HepG2 (cell line): ENCODE results near the gene ANKRD35. TPM values are rescaled to one million over a fixed set of nuclear protein-coding genes. Genes with fewer than 3 reads are reported as not detected.

ENCODE experiments used
- ATAC-seq: fragments of 200-7000 bp; cut with Tn5 transposase; 3 replicates; pipeline ENCODE4 v1.9.1; 2020; ENCODE audit warnings: mild to moderate bottlenecking, moderate library complexity
- BruUV-seq: library from RNA; stranded (reverse); fragments of 400-500 nt; replicated peaks from 2 replicates; lab custom pipeline; 2021; lab: Mats Ljungman, UMichigan
- CTCF ChIA-PET: fragments of 300-600 bp; formaldehyde crosslinking; extraction: SDS; loops from one replicate; lab custom pipeline; 2021; ENCODE audit warnings: low total read pairs, inconsistent platforms, low intra/inter-chr PET ratio; lab: Yijun Ruan, JAX
- POLR2A ChIA-PET: fragments of 350-600 bp; sonication (Branson Sonifier 250); formaldehyde crosslinking; loops from one replicate; lab custom pipeline; 2020; ENCODE audit warnings: antibody characterized with exemption, inconsistent platforms; lab: Yijun Ruan, JAX
- DNase-seq: peaks from one replicate; pipeline ENCODE4 v3.0.0-alpha.2; 2015; ENCODE audit warnings: low spot score
- FAIRE-seq: peaks from 3 replicates; lab custom pipeline; 2011; peaks lifted over from hg19 to GRCh38; lab: Jason Lieb, UNC
- H2AFZ ChIP-seq: one replicate; pipeline ENCODE4 v1.6.1; 2011; ENCODE audit warnings: low read length, inconsistent platforms
- H3K27ac ChIP-seq: fragments of 300-600 bp; 3 replicates; pipeline ENCODE4 v1.8.0; 2011; ENCODE audit warnings: mixed run types, mild to moderate bottlenecking, mixed read lengths, low read length, inconsistent platforms; ENCODE audit not compliant: insufficient read depth; ENCODE audit errors: extremely low read length
- H3K27me3 ChIP-seq, 2 experiments: fragments of 200-600 bp in 1 of 2; 2 replicates in 1 of 2; 3 replicates in 1 of 2; pipeline versions ENCODE4 v1.6.0 to v1.8.0; 2011; ENCODE audit warnings: low read length in 2 of 2, mild to moderate bottlenecking in 2 of 2, moderate library complexity in 2 of 2, inconsistent platforms in 1 of 2; ENCODE audit not compliant: insufficient read depth in 2 of 2, control insufficient read depth in 1 of 2
- H3K36me3 ChIP-seq, 2 experiments: fragments of 200-600 bp in 1 of 2; replicated peaks in 1 of 2; 2 replicates in 1 of 2; 3 replicates in 1 of 2; pipeline versions ENCODE4 v1.5.1 to v1.8.0; 2011; ENCODE audit warnings: low read length in 2 of 2, inconsistent platforms in 1 of 2; ENCODE audit not compliant: insufficient read depth in 2 of 2, control insufficient read depth in 1 of 2
- H3K4me1 ChIP-seq: 2 replicates; pipeline ENCODE4 v1.5.1; 2012; ENCODE audit warnings: low read length, inconsistent platforms; ENCODE audit not compliant: insufficient read depth
- H3K4me2 ChIP-seq: 2 replicates; pipeline ENCODE4 v1.6.0; 2011; ENCODE audit warnings: low read depth, low read length, inconsistent platforms
- H3K4me3 ChIP-seq, 3 experiments: fragments of 200-600 bp in 1 of 3; sonication (generic), shearing (Covaris generic) in 1 of 3; replicated peaks in 1 of 3; 2 replicates each; pipeline ENCODE4 v1.5.1; 2011 to 2016; ENCODE audit warnings: low read length in 3 of 3, inconsistent platforms in 2 of 3, low read depth in 2 of 3, mild to moderate bottlenecking in 2 of 3, control low read depth in 1 of 3, mixed read lengths in 1 of 3; ENCODE audit not compliant: insufficient read depth in 1 of 3
- H3K79me2 ChIP-seq: one replicate; pipeline ENCODE4 v1.6.1; 2011; ENCODE audit warnings: low read length, inconsistent platforms; ENCODE audit not compliant: insufficient read depth
- H3K9ac ChIP-seq: 2 replicates; pipeline ENCODE4 v1.6.0; 2011; ENCODE audit warnings: mild to moderate bottlenecking, low read depth, low read length, inconsistent platforms; ENCODE audit not compliant: insufficient read depth
- H3K9me3 ChIP-seq: 2 replicates; pipeline ENCODE4 v1.5.1; 2012; ENCODE audit warnings: mild to moderate bottlenecking, low read length
- H4K20me1 ChIP-seq: 2 replicates; pipeline ENCODE4 v1.6.0; 2011; ENCODE audit warnings: inconsistent platforms, mild to moderate bottlenecking, low read length, moderate library complexity; ENCODE audit not compliant: insufficient read depth
- ISL2 ChIP-seq: sonication (generic); formaldehyde crosslinking; IDR thresholded peaks from 2 replicates; pipeline ENCODE4 v1.5.0; 2020; ENCODE audit warnings: missing genetic modification reagents
- KLF6 ChIP-seq: IDR thresholded peaks from 2 replicates; pipeline ENCODE4 v1.8.0; 2016; ENCODE audit warnings: missing biosample characterization, missing genetic modification reagents
- MTF2 ChIP-seq: sonication (generic); formaldehyde crosslinking; IDR thresholded peaks from 2 replicates; pipeline ENCODE4 v1.5.0; 2020; ENCODE audit warnings: missing genetic modification reagents, borderline replicate concordance
- RARA ChIP-seq: IDR thresholded peaks from 2 replicates; pipeline ENCODE4 v1.6.1; 2016; ENCODE audit warnings: missing genetic modification reagents, missing compliant biosample characterization
- XRCC5 ChIP-seq: fragments of 200-400 bp; formaldehyde crosslinking; optimal IDR thresholded peaks from 2 replicates; pipeline ENCODE3; 2017; ENCODE audit warnings: mild to moderate bottlenecking, low read length
- ZBTB42 ChIP-seq: sonication (generic); formaldehyde crosslinking; IDR thresholded peaks from 2 replicates; pipeline ENCODE4 v1.5.0; 2020; ENCODE audit warnings: mild to moderate bottlenecking, missing genetic modification reagents
- ZBTB7A ChIP-seq: sonication (generic); formaldehyde crosslinking; IDR thresholded peaks from 2 replicates; pipeline ENCODE4 v1.8.0; 2022; ENCODE audit warnings: mild to moderate bottlenecking, missing genetic modification reagents
- ZNF446 ChIP-seq: sonication (generic); formaldehyde crosslinking; IDR thresholded peaks from 2 replicates; pipeline ENCODE4 v1.5.0; 2020; ENCODE audit warnings: mild to moderate bottlenecking, missing genetic modification reagents
- ZNF510 ChIP-seq: sonication (generic); formaldehyde crosslinking; IDR thresholded peaks from 2 replicates; pipeline ENCODE4 v1.4.0; 2020; ENCODE audit warnings: low read depth, mild to moderate bottlenecking, missing genetic modification reagents
- ZNF674 ChIP-seq: sonication (generic); formaldehyde crosslinking; IDR thresholded peaks from 2 replicates; pipeline ENCODE4 v1.5.0; 2020; ENCODE audit warnings: low read depth, mild to moderate bottlenecking, missing genetic modification reagents
- ZNF772 ChIP-seq: sonication (generic); formaldehyde crosslinking; IDR thresholded peaks from 2 replicates; pipeline ENCODE4 v1.5.0; 2020; ENCODE audit warnings: mild to moderate bottlenecking, missing genetic modification reagents
- ZNF839 ChIP-seq: sonication (generic); formaldehyde crosslinking; IDR thresholded peaks from 2 replicates; pipeline ENCODE4 v1.4.0; 2020; ENCODE audit warnings: missing genetic modification reagents, mild to moderate bottlenecking, borderline replicate concordance
- ZZZ3 ChIP-seq: sonication (generic); formaldehyde crosslinking; IDR thresholded peaks from 2 replicates; pipeline ENCODE4 v1.4.0; 2020; ENCODE audit warnings: missing genetic modification reagents, mild to moderate bottlenecking, borderline replicate concordance
- WGBS: methylation state at CpG from one replicate; pipeline ENCODE4 v1.1.6; 2017; ENCODE audit warnings: low lambda C conversion rate; 5-methylcytosine and 5-hydroxymethylcytosine counted together
- in situ Hi-C: cut with HindIII; loops from 2 replicates; pipeline ENCODE4 v1.10.0; 2017; ENCODE audit warnings: low pct_unique_long_range_greater_than_20kb; ENCODE audit not compliant: extremely low pct_ligation_motif_present
- intact Hi-C: fragments of 100-400 bp; cut with micrococcal nuclease; formaldehyde crosslinking; loops from one replicate; pipeline ENCODE4 v1.10.0; 2022; ENCODE audit not compliant: unreplicated experiment
- polyA plus RNA-seq, 8 experiments: library from polyadenylated mRNA; depleted of rRNA in 3 of 8; stranded (reverse) in 7 of 8; unstranded in 1 of 8; fragments of >200 nt; fragmentation: Illumina TruSeq in 4 of 8; extraction: Trizol in 4 of 8; gene quantifications; 2 replicates each; pipeline versions ENCODE4 v1.2.1 to v1.2.3, GENCODE V29; 2011 to 2016; ENCODE audit warnings: low read depth in 4 of 8, missing spikeins in 1 of 8, mixed read lengths in 1 of 8; ENCODE audit not compliant: insufficient read depth in 1 of 8
- total RNA-seq, 5 experiments: library from RNA; depleted of rRNA; stranded (reverse); fragments of >200 nt; fragmentation: Illumina TruSeq; extraction: Trizol; gene quantifications; 2 replicates each; pipeline ENCODE4 v1.2.3, GENCODE V29; 2016; ENCODE audit warnings: low read depth in 1 of 5
- TF ChIP-seq, protein P1 (sequence below): sonication (generic); formaldehyde crosslinking; IDR thresholded peaks from 2 replicates; pipeline ENCODE4 v1.5.0; 2020; ENCODE audit warnings: mild to moderate bottlenecking, missing genetic modification reagents, moderate library complexity
- TF ChIP-seq, protein P2 (sequence below): sonication (generic); formaldehyde crosslinking; IDR thresholded peaks from 2 replicates; pipeline ENCODE4 v1.8.0; 2022; ENCODE audit warnings: missing genetic modification reagents, mild to moderate bottlenecking, borderline replicate concordance
- TF ChIP-seq, protein P3 (sequence below): IDR thresholded peaks from 2 replicates; pipeline ENCODE4 v1.6.1; 2012; ENCODE audit warnings: low read length, improper control_type of control experiment

The ANKRD35 gene
- total and polyA plus RNA-seq, 2 of the 13 experiments (the other 11 are each of a cell fraction or from before 2014, with no cell fraction given) = 0.02 TPM; not detected in 1

DNA sequence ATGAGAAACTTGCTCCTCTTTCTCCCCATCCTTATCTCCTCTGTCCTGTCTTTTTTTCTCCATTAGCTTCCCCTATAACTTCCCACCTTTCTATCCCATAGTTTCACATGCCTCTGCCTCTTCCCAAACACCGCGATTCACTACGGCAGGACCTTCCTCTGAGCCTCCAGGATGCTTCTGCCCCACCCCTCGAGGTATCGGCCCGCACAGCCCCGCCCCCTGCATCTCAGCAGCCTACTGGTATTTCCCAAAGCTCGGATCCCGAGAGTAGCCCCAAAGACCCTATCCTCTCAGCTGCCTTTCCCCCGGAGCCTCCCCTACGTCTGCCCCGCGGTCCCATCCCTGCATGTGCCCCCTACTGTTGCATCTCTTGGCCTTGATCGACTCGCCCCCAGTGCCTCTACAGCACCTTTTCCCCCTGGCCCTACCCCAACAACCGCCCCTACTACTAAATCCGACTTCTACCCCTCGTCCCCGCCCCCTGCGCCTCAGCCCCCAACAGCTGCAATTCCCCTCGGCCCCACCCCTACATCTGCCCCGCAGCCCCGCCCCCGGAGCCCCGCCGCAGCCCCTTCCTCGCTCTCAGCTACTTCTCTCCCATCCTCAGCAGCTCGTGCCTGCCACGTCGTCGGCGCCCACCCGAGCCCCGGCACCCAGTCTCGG, 27.3 kb downstream of the ANKRD35 start (continued):
- TF ChIP-seq, protein P1, sequence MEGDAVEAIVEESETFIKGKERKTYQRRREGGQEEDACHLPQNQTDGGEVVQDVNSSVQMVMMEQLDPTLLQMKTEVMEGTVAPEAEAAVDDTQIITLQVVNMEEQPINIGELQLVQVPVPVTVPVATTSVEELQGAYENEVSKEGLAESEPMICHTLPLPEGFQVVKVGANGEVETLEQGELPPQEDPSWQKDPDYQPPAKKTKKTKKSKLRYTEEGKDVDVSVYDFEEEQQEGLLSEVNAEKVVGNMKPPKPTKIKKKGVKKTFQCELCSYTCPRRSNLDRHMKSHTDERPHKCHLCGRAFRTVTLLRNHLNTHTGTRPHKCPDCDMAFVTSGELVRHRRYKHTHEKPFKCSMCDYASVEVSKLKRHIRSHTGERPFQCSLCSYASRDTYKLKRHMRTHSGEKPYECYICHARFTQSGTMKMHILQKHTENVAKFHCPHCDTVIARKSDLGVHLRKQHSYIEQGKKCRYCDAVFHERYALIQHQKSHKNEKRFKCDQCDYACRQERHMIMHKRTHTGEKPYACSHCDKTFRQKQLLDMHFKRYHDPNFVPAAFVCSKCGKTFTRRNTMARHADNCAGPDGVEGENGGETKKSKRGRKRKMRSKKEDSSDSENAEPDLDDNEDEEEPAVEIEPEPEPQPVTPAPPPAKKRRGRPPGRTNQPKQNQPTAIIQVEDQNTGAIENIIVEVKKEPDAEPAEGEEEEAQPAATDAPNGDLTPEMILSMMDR (CRISPR knock-in tag) = peak; percentile 6; the same call in 1 of the 2 replicates
- peak; percentile 22; the same call in 1 of the 2 replicates for TF ChIP-seq ZNF772
- TF ChIP-seq ZNF839 = 0 out of 2 replicates have a peak, but pooled peaks have one; percentile 32
- TF ChIP-seq, protein P2, sequence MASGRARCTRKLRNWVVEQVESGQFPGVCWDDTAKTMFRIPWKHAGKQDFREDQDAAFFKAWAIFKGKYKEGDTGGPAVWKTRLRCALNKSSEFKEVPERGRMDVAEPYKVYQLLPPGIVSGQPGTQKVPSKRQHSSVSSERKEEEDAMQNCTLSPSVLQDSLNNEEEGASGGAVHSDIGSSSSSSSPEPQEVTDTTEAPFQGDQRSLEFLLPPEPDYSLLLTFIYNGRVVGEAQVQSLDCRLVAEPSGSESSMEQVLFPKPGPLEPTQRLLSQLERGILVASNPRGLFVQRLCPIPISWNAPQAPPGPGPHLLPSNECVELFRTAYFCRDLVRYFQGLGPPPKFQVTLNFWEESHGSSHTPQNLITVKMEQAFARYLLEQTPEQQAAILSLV (CRISPR knock-in tag) = 0 out of 2 replicates have a peak, but pooled peaks have one; percentile 5
- no peak for TF ChIP-seq ZZZ3
- 0 out of 2 replicates have a peak, but pooled peaks have one; percentile 62 for TF ChIP-seq ZBTB7A (CRISPR knock-in tag)

DNA sequence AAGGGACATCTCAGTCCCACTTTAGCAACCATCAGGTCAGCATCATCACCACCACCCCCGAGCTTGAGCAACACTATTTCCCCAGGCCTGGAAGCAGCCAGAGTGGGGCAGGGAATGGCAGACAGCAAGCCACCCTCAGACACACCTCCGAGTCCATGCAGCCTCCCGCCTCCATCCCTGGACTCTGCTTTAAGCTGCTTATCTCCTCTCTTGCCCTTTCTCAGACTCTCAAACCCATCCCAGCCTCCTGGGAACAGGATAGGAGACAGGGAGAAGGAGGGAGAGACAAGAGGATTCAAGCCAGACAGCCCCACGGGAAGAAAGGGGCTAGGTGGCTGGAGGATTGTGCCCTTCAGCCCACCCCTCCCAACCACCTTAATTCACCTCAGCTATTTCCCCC, 28.5 kb downstream of the ANKRD35 start:
- DNase-seq = no peak
- no peak for ATAC-seq
- Histone ChIP-seq H3K36me3 (peaks cover 9 to 22% of the 10 kb centered on the region in 2 experiments), H3K4me3 (no peak overlapping the region), H3K9me3 (no peaks in the 10 kb centered on the region), H4K20me1 (no peaks in the 10 kb centered on the region), H3K27ac (no peak overlapping the region), H3K9ac (no peak overlapping the region), H3K4me2 (no peak overlapping the region), H3K4me1 (peaks cover 21% of the 10 kb centered on the region), H2AFZ (no peak overlapping the region), H3K27me3 (no peaks in the 10 kb centered on the region), H3K79me2 (peaks cover 3% of the 10 kb centered on the region)
- in situ Hi-C loops (no loop called here), intact Hi-C loops (loop anchor here (5.0 kb wide), 2 partner anchors 35 to 105 kb away; partner anchors contain the start of genes ANKRD34A and POLR3GL)
- ChIA-PET CTCF (no interaction called here), POLR2A (interaction anchor here (1.3 kb wide), 1 partner anchor 12 kb away, joined by 4 read pairs; the partner anchor contains the start of gene NUDT17)
- no TSS peak for BruUV-seq
- 92% methylated on average over 3 of the region's 4 CpGs for WGBS
- FAIRE-seq = no peak
- TF ChIP-seq KLF6 (CRISPR knock-in tag) (no peak), ZNF446 (CRISPR knock-in tag) (no peak), ZBTB42 (no peak), ISL2 (CRISPR knock-in tag) (no peak), RARA (CRISPR knock-in tag) (no peak), ZNF510 (CRISPR knock-in tag) (no peak), ZNF674 (CRISPR knock-in tag) (no peak), MTF2 (CRISPR knock-in tag) (no peak), XRCC5 (no peak)
- TF ChIP-seq, protein P3, sequence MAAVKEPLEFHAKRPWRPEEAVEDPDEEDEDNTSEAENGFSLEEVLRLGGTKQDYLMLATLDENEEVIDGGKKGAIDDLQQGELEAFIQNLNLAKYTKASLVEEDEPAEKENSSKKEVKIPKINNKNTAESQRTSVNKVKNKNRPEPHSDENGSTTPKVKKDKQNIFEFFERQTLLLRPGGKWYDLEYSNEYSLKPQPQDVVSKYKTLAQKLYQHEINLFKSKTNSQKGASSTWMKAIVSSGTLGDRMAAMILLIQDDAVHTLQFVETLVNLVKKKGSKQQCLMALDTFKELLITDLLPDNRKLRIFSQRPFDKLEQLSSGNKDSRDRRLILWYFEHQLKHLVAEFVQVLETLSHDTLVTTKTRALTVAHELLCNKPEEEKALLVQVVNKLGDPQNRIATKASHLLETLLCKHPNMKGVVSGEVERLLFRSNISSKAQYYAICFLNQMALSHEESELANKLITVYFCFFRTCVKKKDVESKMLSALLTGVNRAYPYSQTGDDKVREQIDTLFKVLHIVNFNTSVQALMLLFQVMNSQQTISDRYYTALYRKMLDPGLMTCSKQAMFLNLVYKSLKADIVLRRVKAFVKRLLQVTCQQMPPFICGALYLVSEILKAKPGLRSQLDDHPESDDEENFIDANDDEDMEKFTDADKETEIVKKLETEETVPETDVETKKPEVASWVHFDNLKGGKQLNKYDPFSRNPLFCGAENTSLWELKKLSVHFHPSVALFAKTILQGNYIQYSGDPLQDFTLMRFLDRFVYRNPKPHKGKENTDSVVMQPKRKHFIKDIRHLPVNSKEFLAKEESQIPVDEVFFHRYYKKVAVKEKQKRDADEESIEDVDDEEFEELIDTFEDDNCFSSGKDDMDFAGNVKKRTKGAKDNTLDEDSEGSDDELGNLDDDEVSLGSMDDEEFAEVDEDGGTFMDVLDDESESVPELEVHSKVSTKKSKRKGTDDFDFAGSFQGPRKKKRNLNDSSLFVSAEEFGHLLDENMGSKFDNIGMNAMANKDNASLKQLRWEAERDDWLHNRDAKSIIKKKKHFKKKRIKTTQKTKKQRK = no peak
